Bronchial epithelial cell (primary cell): ENCODE results near the gene SDR39U1. TPM values are rescaled to one million over a fixed set of nuclear protein-coding genes. Genes with fewer than 3 reads are reported as not detected.

Experiments
- DNase-seq: peaks from one replicate; pipeline ENCODE4 v3.0.0-alpha.2; 2010; ENCODE audit warnings: low read depth
- FAIRE-seq: peaks from 2 replicates; lab custom pipeline; 2011; peaks lifted over from hg19 to GRCh38; lab: Jason Lieb, UNC
- H3K27me3 ChIP-seq: 2 replicates; pipeline ENCODE4 v1.5.1; 2011; ENCODE audit warnings: low read length; ENCODE audit not compliant: control insufficient read depth, insufficient read depth
- H3K36me3 ChIP-seq: 2 replicates; pipeline ENCODE4 v1.5.1; 2011; ENCODE audit warnings: low read length; ENCODE audit not compliant: control insufficient read depth, insufficient read depth
- H3K4me3 ChIP-seq: 2 replicates; pipeline ENCODE4 v1.5.1; 2011; ENCODE audit warnings: mild to moderate bottlenecking, low read depth, low read length, control low read depth
- CTCF ChIP-seq: IDR thresholded peaks from 2 replicates; pipeline ENCODE4 v1.5.1; 2011; ENCODE audit warnings: mild to moderate bottlenecking, moderate library complexity, low read length, control low read depth, inconsistent platforms; ENCODE audit not compliant: insufficient read depth, severe bottlenecking
- total RNA-seq: library from RNA; depleted of rRNA; stranded (reverse); fragments of >200 nt; gene quantifications from 2 replicates; pipeline ENCODE4 v1.2.1, GENCODE V29; 2014

Gene SDR39U1
- total RNA-seq, 1 donor from 2014 or later = 8.2 TPM

GRCh38 chr14:24409192-24409591 is 33.4 kb downstream of the SDR39U1 start:
- Histone ChIP-seq H3K27me3 (no peaks in the 10 kb centered on the region), H3K36me3 (peaks cover 5% of the 10 kb centered on the region), H3K4me3 (no peak overlapping the region)
- FAIRE-seq (no peak), DNase-seq (no peak)
- no peak for TF ChIP-seq CTCF

GRCh38 chr14:24408764-24409163 is 33.8 kb downstream of the SDR39U1 start:
- DNase-seq (no peak), FAIRE-seq (peak; percentile 36)
- Histone ChIP-seq H3K27me3 (no peaks in the 10 kb centered on the region), H3K36me3 (peaks cover 5% of the 10 kb centered on the region), H3K4me3 (no peak overlapping the region)
- no peak for TF ChIP-seq CTCF

- Histone ChIP-seq H3K27me3 (no peaks in the 10 kb centered on the region), H3K4me3 (no peak overlapping the region), H3K36me3 (peaks cover 3% of the 10 kb centered on the region)
- no peak for TF ChIP-seq CTCF
- FAIRE-seq (no peak), DNase-seq (no peak)
These were observed 34.8 kb downstream of the SDR39U1 start for GRCh38 chr14:24407608-24408325.

DNA sequence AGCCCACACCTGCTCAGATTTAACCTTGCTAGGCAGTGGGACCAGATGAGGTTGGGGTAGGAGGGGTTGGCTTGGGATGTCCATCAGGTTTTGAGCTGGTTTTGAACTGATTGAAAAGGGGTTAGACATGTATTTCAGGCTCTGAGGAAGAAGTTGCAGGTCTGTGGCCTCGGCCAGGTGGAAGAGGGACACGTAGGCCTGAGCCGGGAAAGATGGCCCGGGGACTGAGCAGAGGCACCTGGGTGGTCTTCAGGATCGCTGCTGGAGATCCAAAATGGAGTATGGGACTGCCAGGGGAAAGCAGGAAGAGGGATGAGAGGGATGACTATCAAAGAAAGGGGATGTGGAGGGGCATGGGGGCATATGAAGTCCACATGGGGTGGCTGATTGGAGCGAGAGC is 36.2 kb downstream of the SDR39U1 start:
- no peak for TF ChIP-seq CTCF
- Histone ChIP-seq H3K4me3 (no peak overlapping the region), H3K36me3 (peaks cover 3% of the 10 kb centered on the region), H3K27me3 (no peaks in the 10 kb centered on the region)
- DNase-seq (no peak), FAIRE-seq (no peak)

DNA sequence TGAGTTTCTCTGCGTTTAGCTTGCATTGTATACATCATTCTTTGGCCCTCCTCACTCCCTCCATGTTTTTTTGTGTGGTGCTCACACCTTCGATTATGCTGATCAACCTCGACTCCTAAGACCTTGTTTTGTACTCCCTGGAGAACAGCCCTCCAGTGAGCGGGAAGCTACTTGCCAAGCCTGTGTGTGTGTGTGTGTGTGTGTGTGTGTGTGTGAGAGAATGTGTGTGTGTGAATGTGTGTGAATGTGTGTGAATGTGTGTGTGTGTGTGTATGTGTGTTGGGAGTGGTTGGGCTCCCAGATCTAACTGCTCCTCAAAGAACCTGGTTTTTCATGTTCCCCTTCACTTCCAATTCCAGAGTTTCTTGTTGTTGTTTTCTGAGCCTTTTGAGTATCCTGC is 37.8 kb downstream of the SDR39U1 start:
- no peaks in the 10 kb centered on the region for H3K27me3 ChIP-seq
- H3K4me3 ChIP-seq = no peak overlapping the region
- TF ChIP-seq CTCF = no peak
- no peak for FAIRE-seq
- peaks cover 3% of the 10 kb centered on the region for H3K36me3 ChIP-seq
- no peak for DNase-seq

DNA sequence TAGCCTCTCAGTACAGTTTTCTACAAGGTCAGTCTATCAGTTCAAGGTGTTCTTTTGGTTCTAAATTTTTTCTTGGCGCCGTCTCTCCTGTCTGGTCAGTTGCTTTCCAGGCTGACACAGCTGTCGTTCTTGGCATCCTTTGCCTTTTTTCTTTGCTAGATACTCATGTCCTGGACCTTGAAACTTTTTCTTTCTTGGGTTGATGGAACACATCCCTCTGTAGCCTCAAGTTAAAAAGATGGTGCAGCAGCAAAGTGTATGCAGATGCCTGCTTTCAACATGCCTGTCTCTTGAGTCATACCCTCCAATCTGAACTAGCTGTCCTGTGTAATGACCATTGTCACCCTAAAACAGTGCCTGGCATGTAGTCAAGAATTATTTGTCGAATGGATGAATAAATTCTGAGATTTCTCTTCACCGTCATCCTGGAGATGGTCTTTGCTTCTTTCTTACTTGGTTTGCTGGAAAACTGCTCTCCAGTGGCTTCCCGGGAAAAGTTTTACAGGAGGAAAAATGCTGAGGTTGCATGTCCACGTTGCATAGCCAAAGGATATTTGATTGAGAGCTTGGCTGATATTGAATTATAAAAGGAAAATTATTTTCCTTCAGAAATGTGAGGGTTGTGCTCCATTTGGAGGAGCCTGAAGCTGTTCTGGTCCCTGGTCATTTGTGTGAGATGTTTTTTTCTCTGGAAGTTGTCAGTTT is 39.1 kb downstream of the SDR39U1 start:
- TF ChIP-seq CTCF = no peak
- DNase-seq (peak; percentile 45), FAIRE-seq (no peak)
- Histone ChIP-seq H3K27me3 (no peaks in the 10 kb centered on the region), H3K36me3 (peaks cover 2% of the 10 kb centered on the region), H3K4me3 (no peak overlapping the region)
